Duodenal mucosa (tissue), 2 donors: Measurements from ENCODE around the gene VPS37D.
"Not testable (repeated sequence)": the region's sequence is repeated elsewhere in the genome, so short reads cannot be mapped to it uniquely, and the experiment has no call there.

ENCODE experiments used
- H3K27ac ChIP-seq: one replicate; pipeline ENCODE4 v1.7.0; 2013; ENCODE audit warnings: low read depth, low read length
- H3K27me3 ChIP-seq, 2 donors: one replicate each; pipeline ENCODE4 v1.7.0; 2013; ENCODE audit warnings: low read length in 2 of 2, control low read depth in 1 of 2; ENCODE audit not compliant: insufficient read depth in 2 of 2, control insufficient read depth in 1 of 2
- H3K36me3 ChIP-seq, 2 donors: one replicate each; pipeline ENCODE4 v1.7.0; 2013; ENCODE audit warnings: low read length in 2 of 2, control low read depth in 1 of 2; ENCODE audit not compliant: insufficient read depth in 2 of 2, control insufficient read depth in 1 of 2
- H3K4me1 ChIP-seq, 2 donors: one replicate each; pipeline ENCODE4 v1.7.0; 2013; ENCODE audit warnings: low read length in 2 of 2, control low read depth in 1 of 2; ENCODE audit not compliant: insufficient read depth in 2 of 2, control insufficient read depth in 1 of 2
- H3K4me3 ChIP-seq, 2 donors: one replicate each; pipeline ENCODE4 v1.7.0; 2013; ENCODE audit warnings: low read length in 2 of 2, low read depth in 1 of 2
- H3K9ac ChIP-seq, 2 donors: one replicate each; pipeline ENCODE4 v1.7.0; 2013; ENCODE audit warnings: low read length in 2 of 2, low read depth in 1 of 2
- H3K9me3 ChIP-seq, 2 donors: one replicate each; pipeline ENCODE4 v1.7.0; 2013; ENCODE audit warnings: low read length in 2 of 2, control low read depth in 1 of 2; ENCODE audit not compliant: control insufficient read depth in 1 of 2

VPS37D gene

DNA sequence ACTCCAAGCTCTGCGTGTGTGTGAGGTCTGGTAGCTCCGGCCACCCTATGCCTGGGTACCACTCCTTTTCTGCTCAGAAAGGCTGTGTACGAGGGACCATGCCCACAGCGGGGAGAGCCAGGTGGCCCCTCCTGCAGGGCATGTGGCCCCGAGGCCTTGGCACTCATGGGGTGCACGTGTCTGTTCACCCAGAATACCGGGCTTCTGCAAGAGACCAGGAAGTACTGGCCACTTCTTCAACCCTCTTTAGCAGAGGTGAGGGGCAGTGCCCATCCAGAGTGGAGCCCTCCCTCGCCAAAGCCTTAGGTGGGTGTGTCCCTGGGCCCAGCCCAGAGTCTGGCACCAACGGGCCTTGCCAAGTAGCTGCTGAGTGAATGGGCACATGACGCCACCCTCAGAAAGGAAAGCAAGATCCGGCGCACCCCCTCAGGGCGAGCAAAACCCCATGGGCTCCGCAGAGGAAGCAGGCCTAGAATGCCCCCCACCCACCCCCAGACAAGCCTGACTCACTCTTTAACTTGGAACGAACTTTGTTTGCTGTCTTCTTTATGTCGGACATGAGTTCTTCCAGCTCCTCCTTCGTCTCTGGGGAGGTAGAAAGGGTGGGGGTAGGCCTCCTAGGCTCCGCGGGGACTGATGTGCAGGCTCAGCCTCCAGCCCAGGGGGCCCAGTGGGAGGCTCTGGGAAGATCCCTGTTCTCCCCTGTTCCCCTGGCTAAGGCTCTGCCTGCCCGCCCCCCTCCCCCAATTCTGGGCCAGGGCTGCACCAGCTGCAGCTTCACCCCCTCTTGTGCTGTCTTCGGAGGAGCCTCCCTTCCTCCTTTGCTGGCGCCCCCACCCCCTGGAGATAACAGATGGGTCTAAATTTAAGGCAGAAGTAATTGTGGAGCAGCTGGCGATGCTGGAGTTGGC is 37.3 kb downstream of the VPS37D start:
- Histone ChIP-seq H3K4me1 (peaks cover 24 to 28% of the 10 kb centered on the region in 2 donors), H3K9me3 (no peaks in the 10 kb centered on the region), H3K36me3 (no peaks in the 10 kb centered on the region), H3K9ac (peak overlapping the region in 1 of 2 donors; percentile 4), H3K4me3 (peak overlapping the region in 1 of 2 donors; percentile 15), H3K27ac (no peak overlapping the region), H3K27me3 (no peaks in the 10 kb centered on the region)

DNA sequence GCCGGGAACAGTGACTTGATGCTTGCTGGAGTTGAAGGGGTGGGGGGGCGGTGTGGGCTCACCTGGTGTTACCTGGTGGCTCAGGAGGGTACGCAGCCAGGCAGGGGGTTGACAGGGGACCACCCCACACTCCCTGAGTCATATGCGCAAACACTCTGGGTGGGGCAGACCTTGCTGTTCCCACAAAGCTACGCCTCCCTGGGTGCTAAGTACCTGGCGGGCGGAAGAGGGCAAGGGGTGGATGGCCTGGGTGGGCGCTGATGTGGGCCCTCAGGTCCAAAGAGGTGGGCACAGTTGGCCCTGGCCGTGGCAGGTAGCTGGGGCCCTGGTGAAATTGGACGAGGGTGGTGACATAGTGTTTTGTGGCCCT is 37.9 kb downstream of the VPS37D start:
- no peaks in the 10 kb centered on the region for H3K36me3 ChIP-seq
- no peak overlapping the region for H3K4me3 ChIP-seq
- peaks cover 24 to 28% of the 10 kb centered on the region in 2 donors for H3K4me1 ChIP-seq
- H3K27ac ChIP-seq: no peak overlapping the region
- no peaks in the 10 kb centered on the region for H3K9me3 ChIP-seq
- no peak overlapping the region for H3K9ac ChIP-seq
- no peaks in the 10 kb centered on the region for H3K27me3 ChIP-seq

DNA sequence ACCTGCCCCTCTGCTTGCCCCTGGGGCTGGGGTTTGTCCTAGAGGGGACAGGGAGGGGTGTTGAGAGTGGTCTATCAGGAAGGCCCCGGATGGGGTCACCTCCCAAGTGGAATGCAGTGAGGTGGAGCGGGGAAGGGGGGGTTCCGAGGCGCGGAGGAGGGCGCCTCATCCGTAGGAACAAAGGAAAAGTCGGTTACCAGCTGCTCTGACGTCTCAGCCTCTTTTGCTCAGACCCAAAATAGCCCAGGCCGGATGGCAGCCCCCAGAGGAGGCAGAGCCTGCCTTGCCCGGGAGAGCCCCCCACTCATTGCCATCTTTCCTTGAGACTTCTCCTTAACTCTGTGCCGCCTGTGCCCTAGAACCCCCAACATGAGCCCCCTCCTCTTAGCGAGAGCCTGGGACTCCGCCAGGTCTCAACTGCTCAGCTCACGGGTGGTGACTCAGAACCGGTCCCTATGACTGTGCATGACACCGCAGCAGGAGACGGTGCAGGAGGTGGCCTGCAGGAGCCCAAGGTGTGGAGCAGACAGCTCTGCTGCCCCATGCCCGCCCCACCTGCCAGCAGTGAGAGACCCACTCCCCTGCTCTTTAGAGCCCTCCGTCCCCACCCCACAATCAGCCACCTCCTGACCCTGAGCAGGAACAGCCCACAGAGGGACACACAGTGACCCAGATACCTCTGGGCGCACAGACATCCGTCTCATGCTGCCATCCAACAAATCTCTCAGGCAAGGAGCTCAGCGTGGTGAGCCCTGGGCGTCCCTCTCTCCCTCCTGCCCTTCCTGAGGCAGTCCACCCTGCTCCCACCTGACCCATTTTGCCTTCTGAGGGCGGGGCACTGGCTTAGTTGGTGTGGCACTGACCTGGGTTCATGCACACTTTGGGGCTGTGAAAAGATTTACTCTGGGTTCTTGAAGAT is 38.8 kb downstream of the VPS37D start:
- Histone ChIP-seq H3K4me3 (no peak overlapping the region), H3K9ac (no peak overlapping the region), H3K9me3 (no peaks in the 10 kb centered on the region), H3K4me1 (peaks cover 24 to 28% of the 10 kb centered on the region in 2 donors), H3K27me3 (no peaks in the 10 kb centered on the region), H3K36me3 (no peaks in the 10 kb centered on the region), H3K27ac (no peak overlapping the region)

DNA sequence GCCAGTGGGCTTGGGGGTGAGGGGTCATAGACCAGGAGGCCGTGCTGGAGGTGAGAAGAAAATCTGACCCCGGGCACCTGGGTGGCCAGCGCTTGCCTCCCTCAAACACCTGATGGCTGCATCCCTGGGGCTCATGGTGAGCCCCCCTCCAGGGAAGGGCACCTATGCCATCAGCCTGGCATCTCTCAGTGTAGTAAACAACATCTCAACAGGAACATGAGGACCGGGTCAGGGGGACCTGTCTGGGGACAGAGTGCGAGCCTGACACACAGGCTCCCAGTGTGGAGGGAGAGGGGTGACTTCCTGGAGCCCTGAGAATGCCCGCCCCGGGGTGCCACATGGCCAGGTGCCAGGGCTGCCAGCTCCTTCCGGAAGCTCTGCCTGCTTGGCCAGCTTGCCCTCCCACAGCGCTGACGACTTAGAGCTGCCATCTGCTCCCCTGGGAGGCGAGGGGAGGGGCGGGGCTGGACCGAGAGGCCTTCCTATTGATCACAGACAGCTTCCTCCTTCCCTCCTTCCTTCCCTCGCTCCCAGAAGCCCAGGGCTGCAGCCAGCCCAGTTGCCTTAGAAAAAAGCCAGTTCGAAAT is 39.5 kb downstream of the VPS37D start:
- Histone ChIP-seq H3K9me3 (no peaks in the 10 kb centered on the region), H3K27ac (no peak overlapping the region), H3K4me1 (peaks cover 17 to 22% of the 10 kb centered on the region in 2 donors), H3K36me3 (no peaks in the 10 kb centered on the region), H3K9ac (peak overlapping the region in 1 of 2 donors; percentile 47), H3K27me3 (no peaks in the 10 kb centered on the region), H3K4me3 (no peak overlapping the region)

DNA sequence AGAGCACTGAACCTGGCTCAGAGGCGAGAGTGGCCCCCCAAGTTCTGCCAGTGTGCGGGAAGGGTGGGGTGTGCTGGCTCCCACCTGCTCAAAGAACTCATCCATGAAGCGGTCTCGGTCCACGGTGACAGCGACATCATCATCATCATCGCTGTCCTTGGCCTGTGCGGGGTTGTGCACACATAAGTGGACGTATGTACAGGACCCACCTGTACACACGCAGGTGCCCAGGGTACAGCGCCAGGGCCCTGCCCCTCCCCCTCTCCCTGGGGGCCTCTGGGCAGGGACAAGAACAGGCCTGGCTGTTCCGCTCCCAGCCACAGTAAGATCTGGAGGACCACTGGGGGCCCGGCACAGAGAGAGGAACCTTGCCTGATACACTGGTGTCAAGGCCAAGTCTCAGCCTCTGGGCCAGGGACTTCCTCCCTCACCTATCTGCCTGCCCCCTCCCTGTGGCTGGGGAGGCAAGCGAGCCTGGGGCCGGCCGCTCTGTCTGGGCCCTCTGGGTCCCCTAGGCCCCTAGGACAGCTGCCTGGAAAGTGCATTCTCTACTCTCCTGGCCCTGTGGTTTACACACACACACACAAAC is 41.4 kb downstream of the VPS37D start:
- Histone ChIP-seq H3K9me3 (no peaks in the 10 kb centered on the region), H3K4me1 (peaks cover 6 to 12% of the 10 kb centered on the region in 2 donors), H3K27me3 (no peaks in the 10 kb centered on the region), H3K9ac (no peak overlapping the region), H3K4me3 (no peak overlapping the region), H3K36me3 (no peaks in the 10 kb centered on the region), H3K27ac (no peak overlapping the region)

DNA sequence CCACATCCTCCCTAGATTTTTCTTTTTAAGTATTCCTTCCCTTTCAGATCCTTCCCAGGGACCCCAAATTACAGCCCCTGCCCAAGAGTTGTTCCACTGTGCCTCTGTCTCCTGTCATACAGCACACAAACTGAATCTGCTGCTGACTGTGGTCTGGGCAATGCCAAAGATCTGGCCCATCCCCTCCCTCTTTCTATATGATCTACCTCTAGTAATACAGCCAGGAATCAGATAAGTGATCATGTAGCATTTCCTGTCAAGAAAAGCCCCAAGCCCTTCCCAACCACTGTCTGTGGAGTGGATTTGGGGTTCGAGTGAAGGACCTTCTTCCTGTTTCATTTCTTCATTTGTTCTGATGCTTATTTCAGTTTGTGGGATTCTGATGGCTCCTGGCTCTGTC is 45.1 kb downstream of the VPS37D start:
- no peaks in the 10 kb centered on the region for H3K27me3 ChIP-seq
- H3K9ac ChIP-seq: no peak overlapping the region
- H3K36me3 ChIP-seq: no peaks in the 10 kb centered on the region
- H3K9me3 ChIP-seq: no peaks in the 10 kb centered on the region
- peaks cover 14 to 20% of the 10 kb centered on the region in 2 donors for H3K4me1 ChIP-seq
- no peak overlapping the region for H3K27ac ChIP-seq
- H3K4me3 ChIP-seq: no peak overlapping the region

DNA sequence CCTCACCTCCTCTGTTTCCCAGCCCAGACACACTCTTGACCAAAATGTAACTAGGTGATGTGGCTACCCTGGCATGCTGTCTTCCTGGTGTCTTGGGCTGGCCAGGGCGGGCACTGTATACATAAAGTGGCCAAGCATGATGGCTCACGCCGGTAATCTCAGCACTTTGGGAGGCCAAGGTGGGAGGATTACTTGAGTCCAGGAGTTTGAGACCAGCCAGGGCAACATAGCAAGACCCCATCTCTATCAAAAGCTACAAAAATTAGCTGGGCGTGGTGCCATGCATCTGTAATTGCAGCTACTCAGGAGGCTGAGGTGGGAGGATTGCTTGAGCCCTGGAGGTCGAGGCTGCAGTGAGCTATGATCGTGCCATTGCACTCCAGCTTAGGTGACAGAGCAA is 45.7 kb downstream of the VPS37D start:
- not testable (repeated sequence) for H3K27ac ChIP-seq, H3K27me3 ChIP-seq, H3K9ac ChIP-seq, H3K4me3 ChIP-seq, H3K9me3 ChIP-seq, H3K36me3 ChIP-seq
- peaks cover 16 to 24% of the 10 kb centered on the region in 2 donors for H3K4me1 ChIP-seq

DNA sequence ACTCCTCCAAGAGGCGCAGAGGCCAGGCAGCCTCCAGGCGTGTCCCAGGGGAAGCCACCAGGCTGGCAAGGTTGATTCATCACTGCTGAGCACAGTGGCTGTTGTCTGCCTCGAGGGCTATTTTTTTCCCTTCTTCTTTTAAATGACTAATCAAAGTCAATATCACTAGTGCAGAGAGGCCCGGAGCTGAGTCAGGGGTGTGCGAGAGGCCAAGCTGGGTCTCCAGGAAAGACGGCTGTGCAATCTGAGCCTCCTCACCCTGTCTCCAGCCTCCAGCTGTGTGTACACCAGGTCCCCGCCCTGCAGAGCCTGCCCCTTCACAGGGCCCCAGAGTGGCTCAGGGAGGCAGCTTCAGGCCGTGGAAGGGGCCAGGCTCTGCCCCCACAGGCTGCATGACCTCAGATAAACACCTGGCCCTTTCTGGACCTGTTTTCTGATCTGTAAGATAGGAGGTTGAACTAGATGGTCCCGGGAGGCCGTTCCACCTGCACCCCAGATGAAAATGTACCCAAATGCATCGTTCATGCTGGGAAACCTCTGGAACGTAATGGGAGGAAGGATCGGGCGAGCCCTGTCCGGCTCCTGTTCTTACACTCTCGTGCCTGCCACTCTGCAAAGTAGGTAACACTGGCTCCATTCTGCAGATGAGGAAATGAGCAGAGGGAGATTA is 48.2 kb downstream of the VPS37D start:
- Histone ChIP-seq H3K36me3 (no peaks in the 10 kb centered on the region), H3K9me3 (no peaks in the 10 kb centered on the region), H3K4me3 (no peak overlapping the region), H3K27me3 (peaks cover 0 to 3% of the 10 kb centered on the region in 2 donors), H3K9ac (no peak overlapping the region), H3K27ac (no peak overlapping the region), H3K4me1 (peaks cover 22 to 35% of the 10 kb centered on the region in 2 donors)

DNA sequence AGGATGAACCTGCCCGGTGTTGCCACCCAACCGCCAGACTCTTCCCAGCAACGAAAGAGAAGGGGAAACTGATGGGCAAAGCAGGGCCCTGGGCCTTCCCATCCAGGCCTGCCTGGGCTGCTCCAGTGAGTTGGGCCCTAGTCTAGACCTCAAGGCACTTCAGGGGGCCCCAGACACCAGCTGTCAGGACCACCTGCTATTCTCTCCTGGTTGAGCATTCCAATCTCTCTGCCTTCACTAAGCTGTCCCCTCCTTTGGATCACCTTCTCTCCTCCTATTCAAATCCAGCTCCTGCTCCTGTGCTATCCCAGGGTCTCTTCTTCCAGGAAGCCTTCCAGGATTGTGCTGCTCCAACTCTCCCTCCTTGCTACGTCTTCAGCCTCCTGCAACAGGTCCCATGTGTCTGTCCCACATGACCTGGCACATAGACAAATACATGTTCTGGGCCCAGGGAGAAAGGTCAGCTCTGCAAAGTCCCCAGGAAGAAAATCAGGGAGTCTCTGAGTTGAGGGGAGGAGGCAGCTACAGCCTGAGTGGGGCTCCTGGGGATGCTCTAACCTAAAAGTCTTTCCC is 48.8 kb downstream of the VPS37D start:
- peaks cover 22 to 35% of the 10 kb centered on the region in 2 donors for H3K4me1 ChIP-seq
- no peak overlapping the region for H3K4me3 ChIP-seq
- no peaks in the 10 kb centered on the region for H3K36me3 ChIP-seq
- no peaks in the 10 kb centered on the region for H3K9me3 ChIP-seq
- no peak overlapping the region for H3K27ac ChIP-seq
- H3K27me3 ChIP-seq: peaks cover 0 to 3% of the 10 kb centered on the region in 2 donors
- H3K9ac ChIP-seq: no peak overlapping the region
